B cell (primary cell): Measurements from ENCODE around the gene KCNG3. TPM values are rescaled to one million over a fixed set of nuclear protein-coding genes. Genes with fewer than 3 reads are reported as not detected.

Experiments
- ATAC-seq: fragments of 200-7000 bp; cut with Tn5 transposase; one replicate; pipeline ENCODE4 v1.10.0; 2021; ENCODE audit warnings: low read depth, mild to moderate bottlenecking, moderate number of reproducible peaks, moderate library complexity
- CTCF ChIA-PET: fragments of 350-600 bp; sonication (Branson Sonifier 250); formaldehyde crosslinking; loops from one replicate; lab custom pipeline; 2021; ENCODE audit warnings: antibody characterized with exemption, inconsistent platforms; lab: Charles Lee
- POLR2A ChIA-PET: fragments of 350-600 bp; sonication (Branson Sonifier 250); formaldehyde crosslinking; loops from one replicate; lab custom pipeline; 2021; ENCODE audit warnings: antibody characterized with exemption; lab: Charles Lee
- DNase-seq: peaks from one replicate; pipeline ENCODE4 v3.0.0; 2013
- H2AFZ ChIP-seq: 2 replicates; pipeline ENCODE4 v1.6.1; 2012; ENCODE audit warnings: mild to moderate bottlenecking, low read depth, low read length; ENCODE audit not compliant: insufficient read depth, poor library complexity, severe bottlenecking
- H3K27ac ChIP-seq, 2 donors: 1 replicate in 1 of 2; 2 replicates in 1 of 2; pipeline ENCODE4 v1.5.1; 2012 to 2013; ENCODE audit warnings: low read length in 2 of 2, mild to moderate bottlenecking in 2 of 2, moderate library complexity in 1 of 2
- H3K27me3 ChIP-seq, 4 experiments: fragments of 200-600 bp in 1 of 4; sonication (generic) in 1 of 4; replicated peaks in 1 of 4; 1 replicate in 2 of 4; 2 replicates in 2 of 4; pipeline versions ENCODE4 v1.6.1 to v1.7.0; 2013 to 2016; ENCODE audit warnings: low read length in 3 of 4, mild to moderate bottlenecking in 2 of 4, mixed read lengths in 1 of 4, moderate library complexity in 1 of 4; ENCODE audit not compliant: insufficient read depth in 4 of 4, control insufficient read depth in 3 of 4; ENCODE audit errors: control extremely low read depth in 1 of 4
- H3K36me3 ChIP-seq, 2 experiments: replicated peaks in 1 of 2; 1 replicate in 1 of 2; 2 replicates in 1 of 2; pipeline versions ENCODE4 v1.6.1 to v1.7.1; 2013; ENCODE audit warnings: low read length in 1 of 2; ENCODE audit not compliant: insufficient read depth in 2 of 2, control insufficient read depth in 1 of 2; ENCODE audit errors: control extremely low read depth in 1 of 2, extremely low read depth in 1 of 2
- H3K4me1 ChIP-seq, 2 donors: fragments of 200-600 bp in 1 of 2; sonication (generic) in 1 of 2; 1 replicate in 1 of 2; 2 replicates in 1 of 2; pipeline versions ENCODE4 v1.5.1 to v1.6.1; 2013 to 2017; ENCODE audit warnings: low read length in 2 of 2; ENCODE audit not compliant: control insufficient read depth in 2 of 2, insufficient read depth in 2 of 2
- H3K4me2 ChIP-seq: replicated peaks from 2 replicates; pipeline ENCODE3; 2012; ENCODE audit warnings: mild to moderate bottlenecking, low read depth, low read length; ENCODE audit not compliant: poor library complexity, severe bottlenecking
- H3K4me3 ChIP-seq, 5 experiments: fragments of 200-600 bp in 1 of 5; sonication (generic) in 1 of 5; 1 replicate in 3 of 5; 2 replicates in 2 of 5; pipeline versions ENCODE4 v1.5.1 to v1.7.0; 2011 to 2016; ENCODE audit warnings: low read length in 4 of 5, mild to moderate bottlenecking in 4 of 5, low read depth in 2 of 5, control low read depth in 1 of 5, moderate library complexity in 1 of 5; ENCODE audit not compliant: insufficient read depth in 1 of 5; ENCODE audit errors: control extremely low read depth in 1 of 5, extremely low read depth in 1 of 5
- H3K79me2 ChIP-seq: fragments of 200-600 bp; sonication (generic); one replicate; pipeline ENCODE4 v1.6.0; 2016; ENCODE audit warnings: low read length; ENCODE audit not compliant: control insufficient read depth, insufficient read depth
- H3K9ac ChIP-seq: fragments of 200-600 bp; sonication (generic); 2 replicates; pipeline ENCODE4 v1.6.1; 2017; ENCODE audit warnings: mild to moderate bottlenecking, low read length, moderate library complexity
- H3K9me3 ChIP-seq, 3 donors: one replicate each; pipeline versions ENCODE4 v1.6.1 to v1.7.1; 2013; ENCODE audit warnings: low read length in 2 of 3; ENCODE audit not compliant: control insufficient read depth in 2 of 3, insufficient read depth in 1 of 3; ENCODE audit errors: control extremely low read depth in 1 of 3
- H4K20me1 ChIP-seq: 2 replicates; pipeline ENCODE4 v1.6.0; 2012; ENCODE audit warnings: mild to moderate bottlenecking, low read length; ENCODE audit not compliant: insufficient read depth, control insufficient read depth, poor library complexity, severe bottlenecking
- H3K27ac Mint-ChIP-seq: one replicate; pipeline ENCODE4 v1.8.0; 2021; ENCODE audit warnings: mixed read lengths
- H3K27me3 Mint-ChIP-seq: one replicate; pipeline ENCODE4 v1.8.0; 2021; ENCODE audit warnings: mixed read lengths
- H3K4me1 Mint-ChIP-seq: one replicate; pipeline ENCODE4 v1.8.0; 2021; ENCODE audit warnings: mixed read lengths
- H3K4me3 Mint-ChIP-seq: one replicate; pipeline ENCODE4 v1.8.0; 2021; ENCODE audit warnings: mixed read lengths
- H3K9me3 Mint-ChIP-seq: one replicate; pipeline ENCODE4 v1.8.0; 2022; ENCODE audit warnings: mixed read lengths; ENCODE audit not compliant: insufficient read depth
- CTCF ChIP-seq: fragments of 200-600 bp; IDR thresholded peaks from one replicate; pipeline ENCODE4 v1.8.0; 2022; ENCODE audit warnings: antibody characterized with exemption, mild to moderate bottlenecking
- EZH2 ChIP-seq: IDR thresholded peaks from 2 replicates; pipeline ENCODE4 v1.6.1; 2012; ENCODE audit warnings: borderline replicate concordance, low read depth, mild to moderate bottlenecking, moderate library complexity, low read length; ENCODE audit not compliant: insufficient read depth, poor library complexity, severe bottlenecking
- WGBS: methylation state at CpG from one replicate; pipeline ENCODE4 v1.1.5; 2013; ENCODE audit warnings: missing lambda C conversion rate; ENCODE audit not compliant: insufficient coverage; 5-methylcytosine and 5-hydroxymethylcytosine counted together
- intact Hi-C: fragments of 100-400 bp; cut with micrococcal nuclease; formaldehyde crosslinking; loops from one replicate; pipeline ENCODE4 v1.10.0; 2022
- polyA plus RNA-seq: library from polyadenylated mRNA; depleted of rRNA; stranded (reverse); fragments of >200 nt; gene quantifications from 2 replicates; pipeline ENCODE4 v1.2.3, GENCODE V29; 2012
- total RNA-seq, 2 donors: library from RNA; stranded (reverse); fragments of 120-200 nt in 1 of 2; gene quantifications; 1 replicate in 1 of 2; 2 replicates in 1 of 2; pipeline versions ENCODE4 v1.2.3 to v1.2.4, GENCODE V29; 2013 to 2022

KCNG3 gene
- total and polyA plus RNA-seq, 2 donors (not counting 1 experiment from before 2014, with no cell fraction given), result not detected

GRCh38 chr2:42492691-42493467, 903 bp downstream of the KCNG3 start:
- Histone ChIP-seq H3K4me3 (peak overlapping the region in 3 of 5 experiments; percentile 15 to 58 (median 20)), H3K4me2 (peak overlapping the region; percentile 98), H3K36me3 (no peaks in the 10 kb centered on the region), H3K9ac (peak overlapping the region; percentile 72), H3K4me1 (peaks cover 11 to 14% of the 10 kb centered on the region in 2 donors), H3K9me3 (peaks cover 0 to 15% (median 0%) of the 10 kb centered on the region in 3 donors), H4K20me1 (no peaks in the 10 kb centered on the region), H3K79me2 (no peaks in the 10 kb centered on the region), H3K27me3 (peaks cover 0 to 33% (median 24%) of the 10 kb centered on the region in 4 experiments), H3K27ac (no peak overlapping the region), H2AFZ (peak overlapping the region; percentile 78)
- 22% methylated on average over 109 of the region's 111 CpGs for WGBS
- ChIA-PET CTCF (interaction anchor here (9.8 kb wide), 1 partner anchor 171 kb away, joined by 89 read pairs; no protein-coding TSS in a partner anchor), POLR2A (no interaction called here)
- Mint-ChIP-seq H3K9me3 (no peaks in the 10 kb centered on the region), H3K27ac (no peak overlapping the region), H3K4me3 (peak overlapping the region; percentile 30), H3K27me3 (peaks cover 31% of the 10 kb centered on the region), H3K4me1 (peaks cover 10% of the 10 kb centered on the region)
- DNase-seq (peak; percentile 57), ATAC-seq (no peak)
- intact Hi-C loops, result no loop called here
- TF ChIP-seq EZH2 (peak; percentile 48), CTCF (no peak)

- ATAC-seq, result no peak
- no peak overlapping the region for H3K4me3 Mint-ChIP-seq
- no peak overlapping the region for H3K9ac ChIP-seq
- H3K9me3 Mint-ChIP-seq, result no peaks in the 10 kb centered on the region
- H2AFZ ChIP-seq, result no peak overlapping the region
- no peaks in the 10 kb centered on the region for H3K36me3 ChIP-seq
- POLR2A ChIA-PET, result no interaction called here
- H3K4me3 ChIP-seq, result no peak overlapping the region
- H3K27ac Mint-ChIP-seq, result no peak overlapping the region
- H3K27me3 Mint-ChIP-seq, result peaks cover 21% of the 10 kb centered on the region
- peaks cover 4% of the 10 kb centered on the region for H3K4me1 Mint-ChIP-seq
- CTCF ChIA-PET, result no interaction called here
- H3K4me2 ChIP-seq, result no peak overlapping the region
- H4K20me1 ChIP-seq, result no peaks in the 10 kb centered on the region
- no peak overlapping the region for H3K27ac ChIP-seq
- peaks cover 0 to 22% (median 16%) of the 10 kb centered on the region in 4 experiments for H3K27me3 ChIP-seq
- DNase-seq, result no peak
- H3K79me2 ChIP-seq, result no peaks in the 10 kb centered on the region
- peaks cover 0 to 9% (median 0%) of the 10 kb centered on the region in 3 donors for H3K9me3 ChIP-seq
- intact Hi-C loops, result no loop called here
- 95% methylated on average over 4 of the region's 5 CpGs for WGBS
- TF ChIP-seq EZH2, result no peak
- TF ChIP-seq CTCF, result no peak
- peaks cover 4 to 7% of the 10 kb centered on the region in 2 donors for H3K4me1 ChIP-seq
Observed at GRCh38 chr2:42488297-42488696, 5.5 kb downstream of the KCNG3 start.
